Activated CD8-positive, alpha-beta memory T cell treated with anti-CD3 and anti-CD28 coated beads, Interleukin-2, amount 50 U/mL, for 1 hour (primary cell): ENCODE results near the gene HOXC11.

Experiments used
- DNase-seq: peaks from one replicate; pipeline ENCODE4 v3.0.0-alpha.2; 2020; ENCODE audit errors: extremely low read depth

HOXC11 gene

GRCh38 chr12:53972722-53973235 is at the start of gene HOXC11:
Gene HOXC11 (plus strand): TSS chr12:53973126. CDS start chr12:53973242, 116 bp downstream.
- DNase-seq = no peak

GRCh38 chr12:53924521-53925405 is 48.2 kb upstream of the HOXC11 start:
- DNase-seq = no peak

- DNase-seq = no peak
Measured at GRCh38 chr12:53927220-53928029, 45.5 kb upstream of the HOXC11 start.

- DNase-seq = no peak
Measured at GRCh38 chr12:53928054-53928835, 44.7 kb upstream of the HOXC11 start.

- no peak for DNase-seq
Measured at GRCh38 chr12:53929527-53929926, 43.4 kb upstream of the HOXC11 start.

- no peak for DNase-seq
Measured at GRCh38 chr12:53930591-53931255, 42.2 kb upstream of the HOXC11 start.

- no peak for DNase-seq
Measured at GRCh38 chr12:53931844-53932581, 40.9 kb upstream of the HOXC11 start.

GRCh38 chr12:53932915-53933314 is 40.0 kb upstream of the HOXC11 start:
- DNase-seq = no peak

GRCh38 chr12:53935383-53936341 is 37.3 kb upstream of the HOXC11 start:
- DNase-seq = no peak

- DNase-seq = no peak
Measured at GRCh38 chr12:53937099-53937498, 35.8 kb upstream of the HOXC11 start.

GRCh38 chr12:53937596-53938325 is 35.2 kb upstream of the HOXC11 start:
- no peak for DNase-seq

- DNase-seq = no peak
Measured at GRCh38 chr12:53938326-53939140, 34.4 kb upstream of the HOXC11 start, which contains the start of gene HOXC13. Gene HOXC13 (plus strand): TSS chr12:53938831. CDS start chr12:53938907, 76 bp downstream.

GRCh38 chr12:53939141-53940108 is 33.5 kb upstream of the HOXC11 start:
- DNase-seq = no peak

- no peak for DNase-seq
Measured at GRCh38 chr12:53940443-53941014, 32.4 kb upstream of the HOXC11 start.

- DNase-seq = no peak
Measured at GRCh38 chr12:53941187-53941586, 31.7 kb upstream of the HOXC11 start.

GRCh38 chr12:53941750-53942149 is 31.2 kb upstream of the HOXC11 start:
- DNase-seq = no peak
